Epithelial cell of proximal tubule (primary cell): ENCODE data around the gene SIRPD. TPM values are rescaled to one million over a fixed set of nuclear protein-coding genes. Genes with fewer than 3 reads are reported as not detected.

Experiments
- DNase-seq: peaks from one replicate; pipeline ENCODE4 v3.0.0-alpha.2; 2011; ENCODE audit warnings: low read depth
- H3K4me3 ChIP-seq: 2 replicates; pipeline ENCODE4 v1.5.1; 2011; ENCODE audit warnings: low read depth, mild to moderate bottlenecking, low read length
- total RNA-seq: library from RNA; depleted of rRNA; stranded (reverse); fragments of >200 nt; gene quantifications from 2 replicates; pipeline ENCODE4 v1.2.3, GENCODE V29; 2015
- TF ChIP-seq, protein P1 (sequence below): conservative IDR thresholded peaks from 2 replicates; pipeline ENCODE4 v1.5.1; 2012; ENCODE audit warnings: low read depth, mild to moderate bottlenecking, low read length

Gene SIRPD
- total RNA-seq, 1 donor from 2014 or later: not detected

- DNase-seq: no peak
- TF ChIP-seq, protein P1, sequence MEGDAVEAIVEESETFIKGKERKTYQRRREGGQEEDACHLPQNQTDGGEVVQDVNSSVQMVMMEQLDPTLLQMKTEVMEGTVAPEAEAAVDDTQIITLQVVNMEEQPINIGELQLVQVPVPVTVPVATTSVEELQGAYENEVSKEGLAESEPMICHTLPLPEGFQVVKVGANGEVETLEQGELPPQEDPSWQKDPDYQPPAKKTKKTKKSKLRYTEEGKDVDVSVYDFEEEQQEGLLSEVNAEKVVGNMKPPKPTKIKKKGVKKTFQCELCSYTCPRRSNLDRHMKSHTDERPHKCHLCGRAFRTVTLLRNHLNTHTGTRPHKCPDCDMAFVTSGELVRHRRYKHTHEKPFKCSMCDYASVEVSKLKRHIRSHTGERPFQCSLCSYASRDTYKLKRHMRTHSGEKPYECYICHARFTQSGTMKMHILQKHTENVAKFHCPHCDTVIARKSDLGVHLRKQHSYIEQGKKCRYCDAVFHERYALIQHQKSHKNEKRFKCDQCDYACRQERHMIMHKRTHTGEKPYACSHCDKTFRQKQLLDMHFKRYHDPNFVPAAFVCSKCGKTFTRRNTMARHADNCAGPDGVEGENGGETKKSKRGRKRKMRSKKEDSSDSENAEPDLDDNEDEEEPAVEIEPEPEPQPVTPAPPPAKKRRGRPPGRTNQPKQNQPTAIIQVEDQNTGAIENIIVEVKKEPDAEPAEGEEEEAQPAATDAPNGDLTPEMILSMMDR: no peak
These were observed 9.2 kb upstream of the SIRPD start for GRCh38 chr20:1566701-1567100.

DNA sequence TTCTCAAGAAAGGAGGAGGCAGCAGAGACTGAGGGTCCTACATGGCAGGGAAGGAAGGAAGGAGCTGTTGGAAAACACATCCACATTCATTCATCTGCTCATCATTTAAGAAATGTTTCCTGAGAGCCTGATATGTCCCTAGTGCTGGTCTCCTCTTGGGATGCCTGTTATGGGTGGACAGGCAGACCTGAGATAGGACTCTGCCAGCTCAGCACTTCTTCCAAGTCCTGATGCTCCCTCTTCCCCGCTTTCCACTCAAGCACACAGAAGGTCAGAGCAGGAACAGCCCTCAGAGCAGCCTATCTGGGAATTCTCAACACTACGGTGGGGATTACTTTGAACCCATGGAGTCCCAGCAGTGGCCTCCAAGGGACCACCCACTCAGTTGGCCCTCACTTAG lies 8.0 kb upstream of the SIRPD start:
- DNase-seq: no peak
- no peak overlapping the region for H3K4me3 ChIP-seq
- TF ChIP-seq, protein P1: no peak

More at GRCh38 chr20:1566701-1567100, 9.2 kb upstream of the SIRPD start:
- no peak overlapping the region for H3K4me3 ChIP-seq

- no peak overlapping the region for H3K4me3 ChIP-seq
- no peak for DNase-seq
- TF ChIP-seq, protein P1: no peak
These were observed 6.1 kb upstream of the SIRPD start for GRCh38 chr20:1563598-1563997.

DNA sequence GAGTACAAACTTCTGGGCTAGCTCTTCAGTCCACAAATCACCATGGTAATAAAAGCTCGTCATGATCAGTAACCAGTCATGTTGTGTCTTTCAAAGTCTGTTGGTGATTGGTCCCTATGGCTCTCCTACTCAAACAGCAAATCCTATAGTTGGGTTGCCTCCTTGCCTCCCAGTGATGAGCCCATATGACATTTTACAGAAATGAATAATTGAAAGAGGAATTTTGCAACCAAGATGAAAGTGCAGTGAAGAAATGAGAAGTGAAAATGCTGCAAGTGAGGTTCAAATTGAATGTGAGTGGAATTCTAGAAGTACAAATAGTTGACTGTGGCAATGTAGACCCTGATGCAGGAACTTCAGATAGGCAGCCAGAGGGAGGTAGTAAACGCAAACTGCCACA lies 5.1 kb upstream of the SIRPD start:
- no peak for DNase-seq
- no peak overlapping the region for H3K4me3 ChIP-seq
- TF ChIP-seq, protein P1: no peak

GRCh38 chr20:1561350-1561749 lies 3.8 kb upstream of the SIRPD start:
- no peak overlapping the region for H3K4me3 ChIP-seq
- TF ChIP-seq, protein P1: no peak
- no peak for DNase-seq

GRCh38 chr20:1555952-1556351 lies 1.6 kb downstream of the SIRPD start:
- TF ChIP-seq, protein P1: no peak
- no peak overlapping the region for H3K4me3 ChIP-seq
- no peak for DNase-seq

DNA sequence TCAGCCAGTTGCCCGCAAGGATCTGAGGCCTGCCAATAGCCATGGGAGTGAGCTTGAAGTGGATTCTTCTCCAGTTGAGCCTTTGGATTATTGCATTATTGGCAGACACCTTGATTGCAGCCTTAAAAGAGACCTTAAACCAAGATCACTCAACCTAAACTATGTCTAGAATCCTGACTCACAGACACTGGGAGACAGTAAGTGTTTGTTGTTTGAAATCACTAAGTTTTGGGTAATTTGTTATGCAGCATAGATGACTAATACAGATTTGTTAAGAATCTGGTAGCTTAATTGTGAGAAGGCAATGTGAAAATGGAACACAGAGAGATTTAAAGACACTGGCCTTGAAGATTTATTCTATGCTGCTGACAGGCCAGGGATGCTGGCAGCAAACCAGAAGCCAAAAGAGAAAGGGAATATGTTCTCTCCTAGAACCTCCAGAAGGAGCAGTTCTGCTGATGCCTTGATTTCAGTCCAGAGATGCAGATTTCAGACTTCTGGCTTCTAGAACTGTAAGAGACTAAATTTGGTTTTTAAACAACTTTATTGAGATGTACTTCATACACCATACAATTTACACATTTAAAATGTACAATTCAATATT lies 17.6 kb downstream of the SIRPD start:
- TF ChIP-seq, protein P1: no peak
- peak; percentile 22 for DNase-seq
- no peak overlapping the region for H3K4me3 ChIP-seq
